Measurements from ENCODE around the gene AGT.
"Not testable (repeated sequence)": the region's sequence is repeated elsewhere in the genome, so short reads cannot be mapped to it uniquely, and the experiment has no call there.

AGT gene

GRCh38 chr1:230661976-230662375 is 51.9 kb downstream of the AGT start:
- Histone ChIP-seq H3K27me3 (ENCODE audit: control insufficient read depth, insufficient read depth, low read length) (no peaks in the 10 kb centered on the region), H3K4me3 (ENCODE audit: low read depth, low read length) (no peak overlapping the region), H3K9ac (ENCODE audit: low read depth, low read length) (no peak overlapping the region), H3K4me1 (ENCODE audit: control insufficient read depth, insufficient read depth, low read length) (0 out of 2 replicates have a peak, but pooled peaks cover 2% of the 10 kb centered on the region), H3K9me3 (ENCODE audit: control insufficient read depth, insufficient read depth, low read length) (no peaks in the 10 kb centered on the region), H3K36me3 (ENCODE audit: control insufficient read depth, insufficient read depth, low read length) (peaks cover 70% of the 10 kb centered on the region), H3K27ac (ENCODE audit: low read depth, low read length) (no peak overlapping the region)

- H3K36me3 ChIP-seq (ENCODE audit: control insufficient read depth, insufficient read depth, low read length), result peaks cover 37% of the 10 kb centered on the region
- H3K9me3 ChIP-seq (ENCODE audit: control insufficient read depth, insufficient read depth, low read length), result no peaks in the 10 kb centered on the region
- H3K27ac ChIP-seq (ENCODE audit: low read depth, low read length), result no peak overlapping the region
- 0 out of 2 replicates have a peak, but pooled peaks cover 2% of the 10 kb centered on the region for H3K4me1 ChIP-seq (ENCODE audit: control insufficient read depth, insufficient read depth, low read length)
- H3K27me3 ChIP-seq (ENCODE audit: control insufficient read depth, insufficient read depth, low read length), result no peaks in the 10 kb centered on the region
- H3K4me3 ChIP-seq (ENCODE audit: low read depth, low read length), result no peak overlapping the region
- no peak overlapping the region for H3K9ac ChIP-seq (ENCODE audit: low read depth, low read length)
These were observed 55.2 kb downstream of the AGT start for GRCh38 chr1:230658691-230659090.

- H3K27me3 ChIP-seq (ENCODE audit: control insufficient read depth, insufficient read depth, low read length); H3K4me3 ChIP-seq (ENCODE audit: low read depth, low read length); H3K27ac ChIP-seq (ENCODE audit: low read depth, low read length); H3K9ac ChIP-seq (ENCODE audit: low read depth, low read length); H3K9me3 ChIP-seq (ENCODE audit: control insufficient read depth, insufficient read depth, low read length); H3K4me1 ChIP-seq (ENCODE audit: control insufficient read depth, insufficient read depth, low read length): not testable (repeated sequence)
- H3K36me3 ChIP-seq (ENCODE audit: control insufficient read depth, insufficient read depth, low read length), result peaks cover 31% of the 10 kb centered on the region
These were observed 55.8 kb downstream of the AGT start for GRCh38 chr1:230658103-230658502.

GRCh38 chr1:230656719-230657118 is 57.2 kb downstream of the AGT start:
- H3K4me1 ChIP-seq (ENCODE audit: control insufficient read depth, insufficient read depth, low read length); H3K27ac ChIP-seq (ENCODE audit: low read depth, low read length); H3K27me3 ChIP-seq (ENCODE audit: control insufficient read depth, insufficient read depth, low read length); H3K9me3 ChIP-seq (ENCODE audit: control insufficient read depth, insufficient read depth, low read length); H3K4me3 ChIP-seq (ENCODE audit: low read depth, low read length); H3K9ac ChIP-seq (ENCODE audit: low read depth, low read length): not testable (repeated sequence)
- peaks cover 24% of the 10 kb centered on the region for H3K36me3 ChIP-seq (ENCODE audit: control insufficient read depth, insufficient read depth, low read length)
